RWPE1 (cell line): ENCODE measurements around the gene MTR.
"Not testable (repeated sequence)": the region's sequence is repeated elsewhere in the genome, so short reads cannot be mapped to it uniquely, and the experiment has no call there.

Experiments used
- CTCF ChIA-PET: fragments of 350-600 bp; sonication (Branson Sonifier 250); formaldehyde crosslinking; extraction: SDS; loops from one replicate; lab custom pipeline; 2021; lab: Yijun Ruan, JAX
- POLR2A ChIA-PET: fragments of 400-600 bp; formaldehyde crosslinking; extraction: SDS; loops from one replicate; lab custom pipeline; 2020; ENCODE audit warnings: antibody characterized with exemption; ENCODE audit not compliant: low non-redundant PET; lab: Yijun Ruan, JAX
- DNase-seq: peaks from one replicate; pipeline ENCODE4 v3.0.0; 2012; ENCODE audit warnings: low spot score
- H3K27ac ChIP-seq: fragments of 450-650 bp; 2 replicates; pipeline ENCODE4 v1.5.1; 2017
- CTCF ChIP-seq: fragments of 450-650 bp; conservative IDR thresholded peaks from 2 replicates; pipeline ENCODE4 v1.5.1; 2017; ENCODE audit warnings: low read depth, mild to moderate bottlenecking

MTR gene

GRCh38 chr1:236907205-236907604, 112.1 kb downstream of the MTR start:
- ChIA-PET CTCF (interaction anchor here (0.6 kb wide), 1 partner anchor 40 kb away, joined by 3 read pairs; no protein-coding TSS in a partner anchor), POLR2A (no interaction called here)
- H3K27ac ChIP-seq, result no peak overlapping the region
- no peak for TF ChIP-seq CTCF
- no peak for DNase-seq

- no peak for TF ChIP-seq CTCF
- H3K27ac ChIP-seq, result no peak overlapping the region
- no peak for DNase-seq
- POLR2A ChIA-PET, result no interaction called here
- CTCF ChIA-PET, result interaction anchor here (0.7 kb wide), 1 partner anchor 46 kb away, joined by 3 read pairs; no protein-coding TSS in a partner anchor
These were observed 113.6 kb downstream of the MTR start for GRCh38 chr1:236908669-236909068.

GRCh38 chr1:236911047-236911446, 116.0 kb downstream of the MTR start:
- CTCF ChIA-PET, POLR2A ChIA-PET, DNase-seq, H3K27ac ChIP-seq: not testable (repeated sequence)

- CTCF ChIA-PET, result no interaction called here
- POLR2A ChIA-PET, result no interaction called here
These were observed 118.4 kb downstream of the MTR start for GRCh38 chr1:236913371-236914037.

GRCh38 chr1:236914375-236914774, 119.3 kb downstream of the MTR start:
- POLR2A ChIA-PET, result no interaction called here
- TF ChIP-seq CTCF, result no peak
- CTCF ChIA-PET, result no interaction called here
- H3K27ac ChIP-seq, result no peak overlapping the region
- DNase-seq, result no peak

More at GRCh38 chr1:236913371-236914037, 118.4 kb downstream of the MTR start:
- TF ChIP-seq CTCF, result no peak
- no peak for DNase-seq
- H3K27ac ChIP-seq, result no peak overlapping the region

GRCh38 chr1:236916131-236916800, 121.2 kb downstream of the MTR start:
- CTCF ChIA-PET, result no interaction called here

More at GRCh38 chr1:236916131-236916800, 121.2 kb downstream of the MTR start:
- POLR2A ChIA-PET, result no interaction called here
- no peak overlapping the region for H3K27ac ChIP-seq
- DNase-seq, result no peak
- no peak for TF ChIP-seq CTCF
